ENCODE measurements around the gene SORCS3. TPM values are rescaled to one million over a fixed set of nuclear protein-coding genes. Genes with fewer than 3 reads are reported as not detected.
"Not testable (repeated sequence)": the region's sequence is repeated elsewhere in the genome, so short reads cannot be mapped to it uniquely, and the experiment has no call there.

Gene SORCS3
- total RNA-seq, 2 donors from 2014 or later, result 0.68 TPM; not detected in 1

DNA sequence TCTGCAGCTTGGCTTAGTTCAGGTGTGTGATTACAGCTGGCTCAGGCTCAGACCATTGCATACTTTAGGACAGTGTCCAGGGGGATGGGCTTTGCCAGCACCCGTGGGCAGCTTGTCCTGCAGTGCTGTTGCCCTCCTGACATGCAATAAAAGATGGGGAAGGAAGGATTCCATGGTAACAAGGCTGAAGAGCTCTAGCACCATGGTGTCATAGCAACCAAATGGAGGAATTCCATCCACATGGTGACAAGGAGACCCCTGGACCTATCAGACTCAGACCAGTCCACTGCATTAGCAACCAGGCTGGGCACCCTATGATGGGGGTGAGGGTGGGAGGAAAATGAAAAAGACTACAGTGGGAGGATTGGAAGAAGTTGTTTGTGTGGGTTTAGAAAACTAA is 49.9 kb downstream of the SORCS3 start:
- Histone ChIP-seq H3K9ac (ENCODE audit: extremely low read depth, low read length, poor library complexity, severe bottlenecking) (no peak overlapping the region), H3K4me1 (ENCODE audit: control insufficient read depth, insufficient read depth, low read length) (no peaks in the 10 kb centered on the region), H3K36me3 (ENCODE audit: control insufficient read depth, insufficient read depth, low read length) (no peaks in the 10 kb centered on the region), H3K9me3 (ENCODE audit: control insufficient read depth, low read length) (no peaks in the 10 kb centered on the region), H3K27me3 (ENCODE audit: control insufficient read depth, insufficient read depth, low read length, poor library complexity, severe bottlenecking) (no peaks in the 10 kb centered on the region), H3K27ac (ENCODE audit: low read depth, low read length) (no peak overlapping the region), H3K4me3 (ENCODE audit: low read length) (no peak overlapping the region)
- no peaks in the 10 kb centered on the region for H3K4me1 Mint-ChIP-seq
- H3K4me3 Mint-ChIP-seq, result no peak overlapping the region
- peaks cover 17% of the 10 kb centered on the region for H3K27me3 Mint-ChIP-seq (ENCODE audit: insufficient read depth)
- peak; percentile 8 for DNase-seq
- H3K27ac Mint-ChIP-seq, result no peak overlapping the region
- 33 to 77% methylated on average over 1 of the region's 1 CpG for WGBS, 2 experiments (ENCODE audit: insufficient coverage in 1 of 2, insufficient read length in 1 of 2)
- H3K36me3 Mint-ChIP-seq (ENCODE audit: low read depth), result no peaks in the 10 kb centered on the region
- no peaks in the 10 kb centered on the region for H3K9me3 Mint-ChIP-seq
- TF ChIP-seq, protein P1, sequence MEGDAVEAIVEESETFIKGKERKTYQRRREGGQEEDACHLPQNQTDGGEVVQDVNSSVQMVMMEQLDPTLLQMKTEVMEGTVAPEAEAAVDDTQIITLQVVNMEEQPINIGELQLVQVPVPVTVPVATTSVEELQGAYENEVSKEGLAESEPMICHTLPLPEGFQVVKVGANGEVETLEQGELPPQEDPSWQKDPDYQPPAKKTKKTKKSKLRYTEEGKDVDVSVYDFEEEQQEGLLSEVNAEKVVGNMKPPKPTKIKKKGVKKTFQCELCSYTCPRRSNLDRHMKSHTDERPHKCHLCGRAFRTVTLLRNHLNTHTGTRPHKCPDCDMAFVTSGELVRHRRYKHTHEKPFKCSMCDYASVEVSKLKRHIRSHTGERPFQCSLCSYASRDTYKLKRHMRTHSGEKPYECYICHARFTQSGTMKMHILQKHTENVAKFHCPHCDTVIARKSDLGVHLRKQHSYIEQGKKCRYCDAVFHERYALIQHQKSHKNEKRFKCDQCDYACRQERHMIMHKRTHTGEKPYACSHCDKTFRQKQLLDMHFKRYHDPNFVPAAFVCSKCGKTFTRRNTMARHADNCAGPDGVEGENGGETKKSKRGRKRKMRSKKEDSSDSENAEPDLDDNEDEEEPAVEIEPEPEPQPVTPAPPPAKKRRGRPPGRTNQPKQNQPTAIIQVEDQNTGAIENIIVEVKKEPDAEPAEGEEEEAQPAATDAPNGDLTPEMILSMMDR (conservative IDR thresholded peaks at IDR 0.05), result no peak

DNA sequence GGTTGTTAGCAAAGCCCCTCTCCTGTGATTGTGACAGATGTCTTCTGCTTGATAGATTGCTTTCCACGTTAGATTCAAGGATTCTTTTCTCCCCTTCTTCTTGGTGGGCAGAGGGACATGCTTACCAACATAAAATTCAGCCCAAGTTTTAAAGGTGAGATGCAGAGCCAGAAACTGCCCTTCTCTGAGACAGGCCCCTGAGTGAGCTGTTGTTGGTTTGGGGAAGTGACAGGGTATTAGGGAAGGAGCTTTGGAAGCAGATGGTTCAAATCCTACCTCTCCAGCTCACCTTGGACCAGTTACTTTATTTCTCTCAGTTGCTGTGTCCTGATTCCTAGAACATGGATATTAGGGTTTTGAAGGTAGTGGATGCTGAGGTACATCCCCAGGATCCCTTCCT is 53.0 kb downstream of the SORCS3 start:
- WGBS, 2 experiments (ENCODE audit: insufficient coverage in 1 of 2, insufficient read length in 1 of 2), result 67 to 78% methylated on average over 1 of the region's 1 CpG
- Histone ChIP-seq H3K27me3 (ENCODE audit: control insufficient read depth, insufficient read depth, low read length, poor library complexity, severe bottlenecking) (no peaks in the 10 kb centered on the region), H3K9ac (ENCODE audit: extremely low read depth, low read length, poor library complexity, severe bottlenecking) (no peak overlapping the region), H3K36me3 (ENCODE audit: control insufficient read depth, insufficient read depth, low read length) (no peaks in the 10 kb centered on the region), H3K4me3 (ENCODE audit: low read length) (no peak overlapping the region), H3K9me3 (ENCODE audit: control insufficient read depth, low read length) (no peaks in the 10 kb centered on the region), H3K27ac (ENCODE audit: low read depth, low read length) (no peak overlapping the region), H3K4me1 (ENCODE audit: control insufficient read depth, insufficient read depth, low read length) (no peaks in the 10 kb centered on the region)
- no peaks in the 10 kb centered on the region for H3K4me1 Mint-ChIP-seq
- TF ChIP-seq, protein P1 (conservative IDR thresholded peaks at IDR 0.05), result no peak
- DNase-seq, result peak; percentile 13
- H3K27me3 Mint-ChIP-seq (ENCODE audit: insufficient read depth), result peaks cover 7% of the 10 kb centered on the region
- no peak overlapping the region for H3K27ac Mint-ChIP-seq
- H3K4me3 Mint-ChIP-seq, result no peak overlapping the region
- no peaks in the 10 kb centered on the region for H3K36me3 Mint-ChIP-seq (ENCODE audit: low read depth)
- H3K9me3 Mint-ChIP-seq, result no peaks in the 10 kb centered on the region

DNA sequence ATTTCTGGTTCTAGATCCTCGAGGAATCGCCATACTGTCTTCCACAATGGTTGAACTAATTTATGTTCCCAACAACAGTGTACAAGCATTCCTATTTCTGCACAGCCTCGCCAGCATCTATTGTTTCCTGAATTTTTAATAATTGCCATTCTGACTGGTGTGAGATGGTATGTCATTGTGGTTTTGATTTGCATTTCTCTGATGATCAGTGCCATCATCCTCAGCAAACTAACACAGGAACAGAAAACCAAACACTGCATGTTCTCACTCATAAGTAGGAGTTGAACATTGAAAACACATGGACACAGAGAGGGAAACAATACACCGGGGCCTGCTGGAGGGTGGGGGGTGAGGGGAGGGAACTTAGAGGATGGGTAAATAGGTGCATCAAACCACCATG is 62.2 kb downstream of the SORCS3 start:
- not testable (repeated sequence) for H3K27me3 ChIP-seq (ENCODE audit: control insufficient read depth, insufficient read depth, low read length, poor library complexity, severe bottlenecking); H3K9me3 ChIP-seq (ENCODE audit: control insufficient read depth, low read length); DNase-seq; H3K9me3 Mint-ChIP-seq; H3K27ac ChIP-seq (ENCODE audit: low read depth, low read length); H3K4me1 ChIP-seq (ENCODE audit: control insufficient read depth, insufficient read depth, low read length); H3K4me3 ChIP-seq (ENCODE audit: low read length); H3K4me3 Mint-ChIP-seq; H3K36me3 Mint-ChIP-seq (ENCODE audit: low read depth); H3K36me3 ChIP-seq (ENCODE audit: control insufficient read depth, insufficient read depth, low read length); H3K27ac Mint-ChIP-seq; H3K27me3 Mint-ChIP-seq (ENCODE audit: insufficient read depth); H3K9ac ChIP-seq (ENCODE audit: extremely low read depth, low read length, poor library complexity, severe bottlenecking)
- WGBS, 2 experiments (ENCODE audit: insufficient coverage in 1 of 2, insufficient read length in 1 of 2), result 95 to 100% methylated on average over 2 to 4 of the region's 4 CpGs
- H3K4me1 Mint-ChIP-seq, result peaks cover 18% of the 10 kb centered on the region

DNA sequence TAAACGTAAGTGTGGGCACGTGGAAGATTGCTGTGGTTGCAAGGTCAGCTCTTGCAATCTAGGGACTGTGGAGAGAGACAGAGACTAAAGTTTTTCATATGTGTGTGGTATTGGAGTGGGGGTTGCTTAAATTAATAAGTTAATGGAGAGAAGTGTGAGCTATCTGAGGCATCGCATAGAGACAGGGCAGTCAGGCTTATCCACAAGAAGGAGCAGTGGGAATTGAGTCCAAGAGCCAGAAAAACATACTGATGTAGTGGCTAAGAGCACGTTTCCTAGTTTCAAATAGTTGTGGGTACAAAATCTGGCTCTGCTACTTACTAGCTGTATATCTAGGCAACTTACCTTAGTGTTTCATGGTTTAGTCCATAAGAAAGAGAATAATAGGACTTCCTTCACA is 65.8 kb downstream of the SORCS3 start:
- TF ChIP-seq, protein P1 (conservative IDR thresholded peaks at IDR 0.05), result no peak
- peak; percentile 9 for DNase-seq
- WGBS, 2 experiments (ENCODE audit: insufficient coverage in 1 of 2, insufficient read length in 1 of 2), result 93 to 100% methylated on average over 4 of the region's 4 CpGs
- H3K4me3 Mint-ChIP-seq, result no peak overlapping the region
- Histone ChIP-seq H3K27ac (ENCODE audit: low read depth, low read length) (no peak overlapping the region), H3K9ac (ENCODE audit: extremely low read depth, low read length, poor library complexity, severe bottlenecking) (no peak overlapping the region), H3K27me3 (ENCODE audit: control insufficient read depth, insufficient read depth, low read length, poor library complexity, severe bottlenecking) (no peaks in the 10 kb centered on the region), H3K4me3 (ENCODE audit: low read length) (no peak overlapping the region), H3K9me3 (ENCODE audit: control insufficient read depth, low read length) (no peaks in the 10 kb centered on the region), H3K4me1 (ENCODE audit: control insufficient read depth, insufficient read depth, low read length) (peaks cover 14% of the 10 kb centered on the region), H3K36me3 (ENCODE audit: control insufficient read depth, insufficient read depth, low read length) (no peaks in the 10 kb centered on the region)
- peaks cover 42% of the 10 kb centered on the region for H3K4me1 Mint-ChIP-seq
- H3K27me3 Mint-ChIP-seq (ENCODE audit: insufficient read depth), result no peaks in the 10 kb centered on the region
- H3K36me3 Mint-ChIP-seq (ENCODE audit: low read depth), result no peaks in the 10 kb centered on the region
- no peaks in the 10 kb centered on the region for H3K9me3 Mint-ChIP-seq
- no peak overlapping the region for H3K27ac Mint-ChIP-seq

Data from endodermal cell (in vitro differentiated cells).